ENCODE data around the gene COL5A1.

GRCh38 chr9:134686896-134687295, 45.3 kb downstream of the COL5A1 start:
- no peak for TF ChIP-seq CTCF (IDR thresholded peaks at IDR 0.05 in 4 of 5, conservative IDR thresholded peaks at IDR 0.05 in 1 of 5)
- TF ChIP-seq POLR2A (IDR thresholded peaks at IDR 0.05), result no peak
